Cortex of kidney (tissue), 1 donor: ENCODE data around the gene DEAF1.

Experiments used
- DNase-seq: peaks from one replicate; lab custom pipeline; 2025; lab: John Stamatoyannopoulos, UW

DEAF1 gene

GRCh38 chr11:721247-721740 is 26.3 kb upstream of the DEAF1 start:
- no peak for DNase-seq

- DNase-seq = no peak
These were observed 25.7 kb upstream of the DEAF1 start for GRCh38 chr11:720642-721246.

- no peak for DNase-seq
These were observed 25.1 kb upstream of the DEAF1 start for GRCh38 chr11:720017-720641.

- no peak for DNase-seq
These were observed 24.4 kb upstream of the DEAF1 start for GRCh38 chr11:719214-720016.

GRCh38 chr11:714436-714835 is 19.4 kb upstream of the DEAF1 start:
- no peak for DNase-seq

GRCh38 chr11:709109-709997 is 14.3 kb upstream of the DEAF1 start:
- no peak for DNase-seq

GRCh38 chr11:708511-708910 is 13.5 kb upstream of the DEAF1 start:
- no peak for DNase-seq

GRCh38 chr11:707817-708420 is 12.9 kb upstream of the DEAF1 start:
- no peak for DNase-seq

GRCh38 chr11:706957-707816 is 12.2 kb upstream of the DEAF1 start:
- DNase-seq = no peak

GRCh38 chr11:706439-706956 is 11.5 kb upstream of the DEAF1 start:
- no peak for DNase-seq

GRCh38 chr11:705646-706438 is 10.8 kb upstream of the DEAF1 start, which contains the start of gene EPS8L2:
Gene EPS8L2 (plus strand): TSS chr11:706231. CDS start chr11:709408, 3,177 bp downstream.
- no peak for DNase-seq

- no peak for DNase-seq
These were observed 10.0 kb upstream of the DEAF1 start for GRCh38 chr11:704781-705645.

GRCh38 chr11:704228-704674 is 9.2 kb upstream of the DEAF1 start:
- no peak for DNase-seq

GRCh38 chr11:703506-703905 is 8.5 kb upstream of the DEAF1 start:
- DNase-seq = no peak

- no peak for DNase-seq
These were observed 7.7 kb upstream of the DEAF1 start for GRCh38 chr11:702462-703461.

- DNase-seq = no peak
These were observed 6.9 kb upstream of the DEAF1 start for GRCh38 chr11:701741-702461.
